Neuronal stem cell (in vitro differentiated cells): Measurements from ENCODE around the gene CD247.
A peak's percentile ranks its signal among the peaks of the same experiment; 100 is the strongest.

Experiments
- DNase-seq: peaks from one replicate; pipeline ENCODE4 v3.0.0-alpha.2; 2013; ENCODE audit warnings: low spot score
- H2AFZ ChIP-seq: one replicate; pipeline ENCODE4 v1.6.1; 2013; ENCODE audit warnings: mild to moderate bottlenecking, low read length, inconsistent platforms
- H2AK5ac ChIP-seq: 2 replicates; pipeline ENCODE4 v1.6.1; 2013; ENCODE audit warnings: low read depth, mild to moderate bottlenecking, inconsistent platforms, low read length, moderate library complexity, mixed read lengths
- H2BK120ac ChIP-seq: 2 replicates; pipeline ENCODE4 v1.6.1; 2013; ENCODE audit warnings: low read depth, mild to moderate bottlenecking, inconsistent platforms, low read length, moderate library complexity, mixed read lengths
- H2BK12ac ChIP-seq: one replicate; pipeline ENCODE4 v1.6.1; 2013; ENCODE audit warnings: low read length, inconsistent platforms
- H2BK15ac ChIP-seq: 2 replicates; pipeline ENCODE4 v1.6.1; 2013; ENCODE audit warnings: mild to moderate bottlenecking, low read length, inconsistent platforms, mixed read lengths
- H2BK5ac ChIP-seq: one replicate; pipeline ENCODE4 v1.6.1; 2013; ENCODE audit warnings: inconsistent platforms, mild to moderate bottlenecking, low read length, moderate library complexity
- H3K14ac ChIP-seq: one replicate; pipeline ENCODE4 v1.6.1; 2013; ENCODE audit warnings: low read length, inconsistent platforms
- H3K18ac ChIP-seq: 2 replicates; pipeline ENCODE4 v1.6.1; 2013; ENCODE audit warnings: low read length, inconsistent platforms
- H3K23ac ChIP-seq: 2 replicates; pipeline ENCODE4 v1.6.1; 2013; ENCODE audit warnings: low read depth, mild to moderate bottlenecking, mixed read lengths, low read length, inconsistent platforms; ENCODE audit not compliant: poor library complexity
- H3K27ac ChIP-seq: replicated peaks from 3 replicates; pipeline ENCODE4 v1.5.1; 2013; ENCODE audit warnings: low read length, inconsistent platforms
- H3K27me3 ChIP-seq, 3 experiments: 2 replicates each; pipeline ENCODE4 v1.6.1; 2013; ENCODE audit warnings: low read length in 3 of 3, mild to moderate bottlenecking in 2 of 3, inconsistent platforms in 1 of 3, low read depth in 1 of 3, mixed read lengths in 1 of 3, moderate library complexity in 1 of 3; ENCODE audit not compliant: control insufficient read depth in 3 of 3, insufficient read depth in 3 of 3
- H3K36me3 ChIP-seq, 2 donors: replicated peaks in 1 of 2; 2 replicates each; pipeline ENCODE4 v1.6.1; 2013; ENCODE audit warnings: low read length in 2 of 2; ENCODE audit not compliant: control insufficient read depth in 2 of 2, insufficient read depth in 2 of 2
- H3K4ac ChIP-seq: 2 replicates; pipeline ENCODE4 v1.6.1; 2013; ENCODE audit warnings: inconsistent platforms, mild to moderate bottlenecking, low read length, moderate library complexity
- H3K4me1 ChIP-seq, 2 donors: 1 replicate in 1 of 2; 2 replicates in 1 of 2; pipeline ENCODE4 v1.6.1; 2013; ENCODE audit warnings: low read length in 2 of 2, low read depth in 1 of 2; ENCODE audit not compliant: control insufficient read depth in 2 of 2, insufficient read depth in 1 of 2
- H3K4me2 ChIP-seq: one replicate; pipeline ENCODE4 v1.6.1; 2013; ENCODE audit warnings: mild to moderate bottlenecking, low read length, inconsistent platforms; ENCODE audit not compliant: insufficient read depth, poor library complexity, severe bottlenecking
- H3K4me3 ChIP-seq, 2 donors: 2 replicates each; pipeline ENCODE4 v1.5.1; 2013; ENCODE audit warnings: low read length in 2 of 2, mild to moderate bottlenecking in 2 of 2, inconsistent platforms in 1 of 2, moderate library complexity in 1 of 2
- H3K79me1 ChIP-seq: one replicate; pipeline ENCODE4 v1.6.1; 2013; ENCODE audit warnings: low read depth, mild to moderate bottlenecking, inconsistent platforms, low read length, moderate library complexity
- H3K9ac ChIP-seq: one replicate; pipeline ENCODE4 v1.6.1; 2013; ENCODE audit warnings: mild to moderate bottlenecking, low read depth, low read length, inconsistent platforms; ENCODE audit not compliant: poor library complexity
- H3K9me3 ChIP-seq, 2 donors: replicated peaks in 1 of 2; 2 replicates each; pipeline versions ENCODE3 to v1.6.1; 2013; ENCODE audit warnings: low read length in 2 of 2, mild to moderate bottlenecking in 2 of 2, inconsistent platforms in 1 of 2, low read depth in 1 of 2, mixed read lengths in 1 of 2, moderate library complexity in 1 of 2; ENCODE audit not compliant: control insufficient read depth in 2 of 2, insufficient read depth in 1 of 2
- H4K8ac ChIP-seq: one replicate; pipeline ENCODE4 v1.6.1; 2013; ENCODE audit warnings: low read depth, mild to moderate bottlenecking, inconsistent platforms, low read length, moderate library complexity
- H4K91ac ChIP-seq: one replicate; pipeline ENCODE4 v1.6.1; 2013; ENCODE audit warnings: low read length, low read depth, mild to moderate bottlenecking, inconsistent platforms; ENCODE audit not compliant: poor library complexity
- WGBS, 2 donors: extraction: QIAGEN DNeasy Blood & Tissue Kit; methylation state at CpG; one replicate each; pipeline ENCODE4 v1.1.7; 2013; ENCODE audit warnings: missing lambda C conversion rate in 2 of 2, mixed read lengths in 1 of 2; ENCODE audit not compliant: insufficient read length in 2 of 2, insufficient replicate concordance in 1 of 2; ENCODE audit errors: extremely low coverage in 2 of 2; 5-methylcytosine and 5-hydroxymethylcytosine counted together

Gene CD247

GRCh38 chr1:167496797-167497619, 21.3 kb downstream of the CD247 start:
- no peak overlapping the region for H3K4me2 ChIP-seq
- H4K91ac ChIP-seq, result no peak overlapping the region
- peaks cover 12 to 23% of the 10 kb centered on the region in 2 donors for H3K4me1 ChIP-seq
- H2AFZ ChIP-seq, result peak overlapping the region; percentile 27
- H3K23ac ChIP-seq, result no peak overlapping the region
- no peak overlapping the region for H3K4ac ChIP-seq
- no peaks in the 10 kb centered on the region for H3K27me3 ChIP-seq
- no peak overlapping the region for H2BK12ac ChIP-seq
- no peak overlapping the region for H4K8ac ChIP-seq
- H3K9ac ChIP-seq, result no peak overlapping the region
- no peaks in the 10 kb centered on the region for H3K79me1 ChIP-seq
- no peak overlapping the region for H3K14ac ChIP-seq
- H3K9me3 ChIP-seq, result peaks cover 0 to 1% of the 10 kb centered on the region in 2 donors
- H2AK5ac ChIP-seq, result no peak overlapping the region
- no peaks in the 10 kb centered on the region for H3K36me3 ChIP-seq
- WGBS, 2 donors, result no CpG with 5 or more reads among the region's 11 CpGs
- H3K27ac ChIP-seq, result no peak overlapping the region
- H2BK5ac ChIP-seq, result no peak overlapping the region
- no peak overlapping the region for H2BK120ac ChIP-seq
- H3K4me3 ChIP-seq, result no peak overlapping the region
- no peak overlapping the region for H3K18ac ChIP-seq
- no peak for DNase-seq
- no peak overlapping the region for H2BK15ac ChIP-seq

- no peak overlapping the region for H3K14ac ChIP-seq
- peaks cover 0 to 1% of the 10 kb centered on the region in 2 donors for H3K9me3 ChIP-seq
- H3K27ac ChIP-seq, result no peak overlapping the region
- H2BK15ac ChIP-seq, result no peak overlapping the region
- no peak overlapping the region for H3K9ac ChIP-seq
- H2AFZ ChIP-seq, result no peak overlapping the region
- H2BK5ac ChIP-seq, result no peak overlapping the region
- H3K23ac ChIP-seq, result no peak overlapping the region
- H3K36me3 ChIP-seq, result no peaks in the 10 kb centered on the region
- no peak overlapping the region for H3K18ac ChIP-seq
- H3K4me2 ChIP-seq, result no peak overlapping the region
- no peaks in the 10 kb centered on the region for H3K27me3 ChIP-seq
- H2BK120ac ChIP-seq, result no peak overlapping the region
- WGBS, 2 donors, result no CpG with 5 or more reads among the region's 2 CpGs
- H2BK12ac ChIP-seq, result no peak overlapping the region
- H2AK5ac ChIP-seq, result no peak overlapping the region
- no peaks in the 10 kb centered on the region for H3K79me1 ChIP-seq
- H3K4me3 ChIP-seq, result no peak overlapping the region
- no peak overlapping the region for H4K91ac ChIP-seq
- peaks cover 11 to 21% of the 10 kb centered on the region in 2 donors for H3K4me1 ChIP-seq
- DNase-seq, result no peak
- no peak overlapping the region for H4K8ac ChIP-seq
- no peak overlapping the region for H3K4ac ChIP-seq
Measured at GRCh38 chr1:167493372-167493771, 25.0 kb downstream of the CD247 start.

- H3K18ac ChIP-seq, result peak overlapping the region; percentile 91
- no peaks in the 10 kb centered on the region for H3K79me1 ChIP-seq
- no peak overlapping the region for H3K27ac ChIP-seq
- H3K9me3 ChIP-seq, result no peaks in the 10 kb centered on the region
- H3K36me3 ChIP-seq, result no peaks in the 10 kb centered on the region
- H3K4me3 ChIP-seq, result no peak overlapping the region
- no peak overlapping the region for H3K4me2 ChIP-seq
- H3K4ac ChIP-seq, result no peak overlapping the region
- no peak overlapping the region for H3K23ac ChIP-seq
- no peak overlapping the region for H4K8ac ChIP-seq
- peaks cover 17 to 27% of the 10 kb centered on the region in 2 donors for H3K4me1 ChIP-seq
- WGBS, 2 donors, result no CpG with 5 or more reads among the region's 5 CpGs
- no peak overlapping the region for H4K91ac ChIP-seq
- no peak overlapping the region for H2BK5ac ChIP-seq
- H3K27me3 ChIP-seq, result no peaks in the 10 kb centered on the region
- H2AK5ac ChIP-seq, result no peak overlapping the region
- DNase-seq, result no peak
- H2AFZ ChIP-seq, result peak overlapping the region; percentile 81
- no peak overlapping the region for H2BK12ac ChIP-seq
- H2BK120ac ChIP-seq, result no peak overlapping the region
- no peak overlapping the region for H3K14ac ChIP-seq
- H2BK15ac ChIP-seq, result peak overlapping the region; percentile 72
- H3K9ac ChIP-seq, result no peak overlapping the region
Measured at GRCh38 chr1:167492481-167492910, 25.8 kb downstream of the CD247 start.

GRCh38 chr1:167491586-167492461, 26.5 kb downstream of the CD247 start:
- no peak overlapping the region for H3K4ac ChIP-seq
- H2BK12ac ChIP-seq, result no peak overlapping the region
- no peak overlapping the region for H2BK15ac ChIP-seq
- H3K18ac ChIP-seq, result no peak overlapping the region
- peaks cover 19 to 27% of the 10 kb centered on the region in 2 donors for H3K4me1 ChIP-seq
- peak overlapping the region; percentile 81 for H2AFZ ChIP-seq
- peaks cover 0 to 2% of the 10 kb centered on the region in 2 donors for H3K9me3 ChIP-seq
- no peak overlapping the region for H4K8ac ChIP-seq
- no peak overlapping the region for H4K91ac ChIP-seq
- H2AK5ac ChIP-seq, result no peak overlapping the region
- no peak overlapping the region for H3K9ac ChIP-seq
- DNase-seq, result no peak
- no peaks in the 10 kb centered on the region for H3K79me1 ChIP-seq
- no peak overlapping the region for H2BK5ac ChIP-seq
- no peak overlapping the region for H3K23ac ChIP-seq
- no peak overlapping the region for H3K4me3 ChIP-seq
- no peak overlapping the region for H3K27ac ChIP-seq
- no peak overlapping the region for H3K14ac ChIP-seq
- H3K27me3 ChIP-seq, result no peaks in the 10 kb centered on the region
- no peak overlapping the region for H3K4me2 ChIP-seq
- H3K36me3 ChIP-seq, result no peaks in the 10 kb centered on the region
- H2BK120ac ChIP-seq, result no peak overlapping the region
- no CpG with 5 or more reads among the region's 12 CpGs for WGBS, 2 donors
